IPS-20b (cell line): ENCODE data around the gene HLA-DQB2.

Experiments used
- H3K27ac ChIP-seq: one replicate; pipeline ENCODE4 v1.5.1; 2013; ENCODE audit warnings: low read length
- H3K27me3 ChIP-seq: 2 replicates; pipeline ENCODE4 v1.6.1; 2013; ENCODE audit warnings: mild to moderate bottlenecking, low read length, inconsistent platforms; ENCODE audit not compliant: insufficient read depth
- H3K36me3 ChIP-seq: 2 replicates; pipeline ENCODE4 v1.6.1; 2013; ENCODE audit warnings: low read depth, mild to moderate bottlenecking, inconsistent platforms, low read length, moderate library complexity; ENCODE audit not compliant: insufficient read depth
- H3K4me1 ChIP-seq: 2 replicates; pipeline ENCODE4 v1.6.1; 2013; ENCODE audit warnings: mild to moderate bottlenecking, control low read depth, inconsistent platforms, low read length, moderate library complexity; ENCODE audit not compliant: insufficient read depth
- H3K4me3 ChIP-seq: 2 replicates; pipeline ENCODE4 v1.5.1; 2013; ENCODE audit warnings: mild to moderate bottlenecking, low read length, inconsistent platforms
- H3K9ac ChIP-seq: 2 replicates; pipeline ENCODE4 v1.6.1; 2013; ENCODE audit warnings: low read depth, mild to moderate bottlenecking, inconsistent platforms, low read length, moderate library complexity
- H3K9me3 ChIP-seq: 2 replicates; pipeline ENCODE4 v1.6.1; 2013; ENCODE audit warnings: mild to moderate bottlenecking, low read depth, low read length, inconsistent platforms; ENCODE audit not compliant: insufficient read depth

HLA-DQB2 gene

DNA sequence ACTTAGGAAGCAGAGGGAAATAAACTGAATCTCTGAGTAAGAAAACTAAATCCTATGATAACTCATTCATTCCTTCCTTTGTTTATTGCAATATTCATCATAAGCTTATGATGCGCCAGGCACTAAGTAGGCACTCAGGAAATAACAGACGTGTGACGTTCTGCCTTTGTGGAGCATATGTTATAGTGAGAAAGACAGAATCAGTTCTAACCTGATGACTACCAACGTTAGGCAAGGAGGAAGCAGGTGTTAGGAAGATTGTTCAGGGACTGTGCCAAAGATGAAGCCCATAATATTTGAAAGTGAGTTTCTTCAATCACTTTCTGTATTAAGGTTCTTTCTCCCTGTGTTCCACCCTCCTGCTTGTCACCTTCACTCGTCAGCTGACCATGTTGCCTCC is 18.6 kb downstream of the HLA-DQB2 start:
- Histone ChIP-seq H3K4me3 (no peak overlapping the region), H3K9me3 (no peaks in the 10 kb centered on the region), H3K27ac (no peak overlapping the region), H3K9ac (no peak overlapping the region), H3K4me1 (peaks cover 3% of the 10 kb centered on the region; the same call in 1 of the 2 replicates), H3K36me3 (no peaks in the 10 kb centered on the region), H3K27me3 (no peaks in the 10 kb centered on the region)

DNA sequence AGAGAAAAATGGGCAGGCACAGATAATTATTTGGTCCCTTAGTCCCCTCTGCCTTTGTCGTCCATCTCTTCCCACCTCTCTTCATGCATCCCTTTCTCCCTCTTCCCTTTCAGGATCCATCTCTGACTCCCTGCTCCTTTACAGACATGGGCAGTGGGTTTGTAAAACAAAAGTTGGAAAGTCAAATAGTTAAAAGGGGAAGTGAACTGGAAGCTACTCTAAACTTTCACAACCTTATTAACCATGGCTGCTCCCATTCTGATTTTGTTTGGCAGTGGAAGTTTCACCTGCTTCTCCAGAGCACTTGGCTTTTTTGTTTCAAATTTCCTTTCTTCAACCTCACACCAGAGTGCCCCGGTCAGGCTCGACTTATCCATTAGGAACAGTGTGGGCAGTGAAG is 21.0 kb downstream of the HLA-DQB2 start:
- no peaks in the 10 kb centered on the region for H3K9me3 ChIP-seq
- H3K4me1 ChIP-seq: no peaks in the 10 kb centered on the region
- H3K27ac ChIP-seq: no peak overlapping the region
- H3K4me3 ChIP-seq: no peak overlapping the region
- no peaks in the 10 kb centered on the region for H3K27me3 ChIP-seq
- no peaks in the 10 kb centered on the region for H3K36me3 ChIP-seq
- H3K9ac ChIP-seq: no peak overlapping the region

DNA sequence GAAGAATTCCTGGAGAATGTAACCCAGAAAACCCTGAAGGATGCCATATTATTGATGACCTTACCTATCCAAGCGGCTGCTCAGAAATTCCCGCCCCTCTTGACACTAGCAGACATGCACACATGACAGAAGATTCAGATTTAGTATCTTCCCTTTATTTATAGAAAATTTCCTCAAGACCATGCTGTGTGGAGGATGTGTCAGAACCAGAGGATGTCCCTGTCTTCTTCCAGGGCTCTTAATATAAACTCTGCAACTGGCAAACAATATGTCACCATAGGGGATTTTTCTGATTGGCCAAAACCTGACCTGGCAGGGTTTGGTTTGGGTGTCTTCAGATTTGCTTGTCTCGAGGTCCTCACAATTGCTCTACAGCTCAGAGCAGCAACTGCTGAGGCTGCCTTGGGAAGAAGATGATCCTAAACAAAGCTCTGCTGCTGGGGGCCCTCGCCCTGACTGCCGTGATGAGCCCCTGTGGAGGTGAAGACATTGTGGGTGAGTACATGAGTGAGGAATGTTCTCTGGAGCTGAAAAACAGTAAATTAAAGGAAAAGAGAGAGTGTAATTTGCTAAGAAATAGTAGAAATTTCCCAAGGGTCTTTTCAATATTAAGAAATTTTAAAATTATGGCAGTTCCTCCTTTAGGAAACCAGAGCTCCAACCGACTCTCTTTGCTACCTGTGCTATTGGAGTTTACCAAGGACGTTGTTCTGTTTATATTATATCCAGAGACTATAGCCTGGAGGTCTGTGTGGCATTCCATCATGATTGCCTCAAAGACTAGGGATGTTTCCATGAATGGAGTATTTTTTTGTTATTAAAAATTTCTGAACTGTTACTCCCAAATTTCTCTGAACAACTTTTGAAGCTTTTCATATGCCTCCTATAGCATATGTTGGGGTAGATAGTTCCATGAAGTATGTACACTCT is 22.0 kb downstream of the HLA-DQB2 start, which contains the start of gene HLA-DQA2:
Gene HLA-DQA2 (plus strand): TSS at position 361 of the 930 bp plus-strand sequence. CDS start 53 bp downstream, at position 414.
- Histone ChIP-seq H3K9ac (no peak within 1 kb of the TSS), H3K4me3 (no peak within 1 kb of the TSS), H3K36me3 (no peaks in the 10 kb centered on the region), H3K9me3 (no peaks in the 10 kb centered on the region), H3K4me1 (no peaks in the 10 kb centered on the region), H3K27me3 (no peaks in the 10 kb centered on the region), H3K27ac (no peak within 1 kb of the TSS)

DNA sequence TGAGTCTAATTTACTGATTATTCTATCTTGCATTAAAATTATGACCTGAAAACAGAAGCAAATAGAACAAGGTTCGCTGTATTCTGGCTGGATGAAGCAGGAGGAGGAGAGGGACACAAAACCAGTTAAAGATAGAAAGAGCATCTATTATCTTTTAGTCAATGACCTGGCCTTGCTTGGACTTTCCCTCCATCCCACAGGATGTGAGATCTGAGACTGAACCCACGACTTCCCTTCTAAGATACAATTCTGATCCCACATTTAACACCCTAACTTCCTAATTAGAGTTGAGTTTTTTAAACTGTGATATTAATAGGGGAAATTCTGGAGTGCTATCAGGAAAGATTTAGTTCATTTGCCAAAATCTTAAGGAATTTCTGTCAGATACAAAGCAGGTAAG is 25.2 kb downstream of the HLA-DQB2 start:
- Histone ChIP-seq H3K9ac (no peak overlapping the region), H3K27me3 (no peaks in the 10 kb centered on the region), H3K9me3 (no peaks in the 10 kb centered on the region), H3K4me1 (no peaks in the 10 kb centered on the region), H3K4me3 (no peak overlapping the region), H3K36me3 (no peaks in the 10 kb centered on the region), H3K27ac (no peak overlapping the region)

DNA sequence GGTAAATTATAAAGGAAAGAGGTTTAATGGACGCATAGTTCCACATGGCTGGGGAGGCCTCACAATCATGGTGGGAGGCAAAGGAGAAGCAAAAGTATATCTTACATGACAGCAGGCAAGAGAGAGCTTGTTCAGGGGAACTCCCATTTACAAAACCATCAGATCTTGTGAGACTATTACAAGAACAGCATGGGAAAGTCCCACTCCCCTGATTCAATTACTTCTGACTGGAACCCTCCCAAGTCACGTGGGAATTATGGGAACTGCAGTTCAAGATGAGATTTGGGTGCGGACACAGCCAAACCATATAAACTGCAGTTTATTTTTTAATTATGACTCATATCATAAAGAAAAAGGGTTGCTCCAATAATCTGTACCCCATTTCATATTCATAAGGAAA is 44.5 kb downstream of the HLA-DQB2 start:
- Histone ChIP-seq H3K36me3 (no peaks in the 10 kb centered on the region), H3K9ac (no peak overlapping the region), H3K4me3 (no peak overlapping the region), H3K27ac (no peak overlapping the region), H3K27me3 (0 out of 2 replicates have a peak, but pooled peaks cover 3% of the 10 kb centered on the region), H3K4me1 (no peaks in the 10 kb centered on the region), H3K9me3 (no peaks in the 10 kb centered on the region)

DNA sequence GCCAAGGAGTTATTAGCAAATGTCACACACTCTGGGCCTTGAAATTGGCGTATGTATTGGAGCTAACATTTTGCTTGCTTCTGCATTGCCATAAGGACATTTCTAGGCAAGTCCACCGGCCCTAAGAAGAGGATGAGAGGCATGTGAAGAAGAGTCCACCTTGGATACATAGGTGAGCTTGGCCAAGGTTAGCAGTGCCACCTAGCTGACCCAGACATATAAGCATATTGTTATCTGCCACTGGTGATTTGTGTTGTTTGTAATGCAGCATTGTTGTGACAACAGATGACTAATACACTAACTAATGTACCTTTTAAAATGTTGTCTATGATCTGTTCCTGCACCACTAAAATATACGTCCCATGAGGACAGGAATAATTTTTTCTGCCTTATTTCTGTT is 46.9 kb downstream of the HLA-DQB2 start:
- no peaks in the 10 kb centered on the region for H3K4me1 ChIP-seq
- H3K36me3 ChIP-seq: no peaks in the 10 kb centered on the region
- no peak overlapping the region for H3K4me3 ChIP-seq
- H3K9me3 ChIP-seq: no peaks in the 10 kb centered on the region
- H3K27me3 ChIP-seq: 0 out of 2 replicates have a peak, but pooled peaks cover 3% of the 10 kb centered on the region
- no peak overlapping the region for H3K9ac ChIP-seq
- no peak overlapping the region for H3K27ac ChIP-seq

DNA sequence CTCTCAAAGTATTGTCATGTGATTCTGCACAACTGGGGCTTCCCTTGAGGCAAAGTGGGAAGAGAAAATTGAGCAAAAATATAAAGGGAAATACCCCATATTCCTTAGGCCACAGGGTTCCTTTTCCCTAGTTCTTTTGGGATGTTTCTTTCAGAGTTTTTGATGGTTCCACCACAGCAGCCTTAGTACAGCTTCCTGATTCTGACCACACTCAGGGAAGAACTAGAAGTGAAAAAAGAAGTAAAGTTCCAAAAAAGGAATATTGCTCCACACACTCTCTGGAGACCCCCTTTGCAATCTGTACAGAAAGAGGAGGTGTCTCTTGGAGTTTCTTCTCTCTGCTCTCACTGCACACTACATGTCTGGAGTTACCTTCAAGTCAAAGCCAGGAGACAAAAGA is 50.1 kb downstream of the HLA-DQB2 start:
- Histone ChIP-seq H3K9me3 (no peaks in the 10 kb centered on the region), H3K9ac (no peak overlapping the region), H3K4me1 (no peaks in the 10 kb centered on the region), H3K27ac (no peak overlapping the region), H3K36me3 (no peaks in the 10 kb centered on the region), H3K4me3 (no peak overlapping the region), H3K27me3 (no peaks in the 10 kb centered on the region)

DNA sequence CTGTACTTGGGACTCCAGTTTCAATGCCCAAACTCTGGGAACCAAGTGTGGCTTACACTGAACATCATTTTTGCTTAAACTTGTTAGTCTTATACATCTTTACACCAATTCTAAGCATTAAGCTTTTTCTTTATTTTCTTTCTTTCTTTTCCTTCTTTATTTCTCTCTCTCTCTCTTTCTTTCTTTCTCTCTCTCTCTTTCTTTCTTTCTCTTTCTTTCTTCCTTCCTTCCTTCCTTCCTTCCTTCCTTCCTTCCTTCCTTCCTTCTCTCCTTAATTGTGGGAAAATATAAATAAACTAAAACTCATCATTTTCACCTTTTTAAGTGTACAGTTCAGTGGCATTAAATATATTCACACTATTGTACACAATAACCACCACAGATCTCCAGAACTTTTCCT is 53.7 kb downstream of the HLA-DQB2 start:
- Histone ChIP-seq H3K9me3 (no peaks in the 10 kb centered on the region), H3K27me3 (no peaks in the 10 kb centered on the region), H3K27ac (no peak overlapping the region), H3K36me3 (no peaks in the 10 kb centered on the region), H3K4me1 (no peaks in the 10 kb centered on the region), H3K4me3 (no peak overlapping the region), H3K9ac (no peak overlapping the region)
